ENCODE data around the gene KREMEN1. TPM values are rescaled to one million over a fixed set of nuclear protein-coding genes. Genes with fewer than 3 reads are reported as not detected.

The KREMEN1 gene
- total and polyA plus RNA-seq, 9 of the 15 experiments (the other 6 are each of a cell fraction or from before 2014, with no cell fraction given), result 0.69 to 11.5 (median 4.3) TPM

DNA sequence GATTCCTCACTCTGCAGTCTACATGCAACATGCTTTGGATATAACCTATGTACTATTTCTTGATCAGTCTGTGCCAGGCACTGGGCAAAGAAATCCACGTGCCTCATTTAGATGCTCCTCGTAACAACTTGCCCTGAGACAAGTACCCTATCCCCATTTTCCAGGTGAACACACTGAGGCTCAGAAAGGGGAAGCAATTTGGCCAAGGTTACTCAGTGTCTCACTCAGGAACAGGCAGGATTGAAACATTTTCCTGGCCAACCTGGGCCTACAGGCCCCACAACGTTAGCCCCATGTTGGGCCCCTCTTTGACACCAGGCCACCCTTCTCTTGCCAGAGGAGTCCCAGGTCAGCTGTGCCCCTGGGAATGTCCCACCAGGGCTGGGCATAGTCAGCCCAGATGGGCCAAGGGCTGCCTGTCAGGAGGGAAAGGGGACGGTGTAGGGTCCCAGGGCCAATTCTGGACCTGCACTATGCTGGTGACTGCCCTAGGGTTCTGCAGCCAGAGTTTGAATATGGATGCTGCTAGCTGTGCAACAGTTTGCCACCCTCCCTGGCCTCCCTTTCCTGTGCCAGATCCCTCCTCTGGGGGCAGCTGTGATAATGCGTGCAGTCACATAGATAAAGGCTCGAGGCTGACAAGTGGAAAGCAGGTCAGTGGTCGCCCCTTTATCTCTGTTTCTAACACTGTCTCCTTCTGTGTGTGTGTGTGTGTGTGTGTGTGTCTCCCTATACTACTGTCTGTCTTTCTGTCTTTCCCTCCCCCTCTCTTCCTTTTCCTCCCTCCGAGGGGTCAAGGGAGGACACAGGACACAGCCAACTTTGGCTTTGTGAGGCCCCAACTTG is 122.5 kb downstream of the KREMEN1 start:
- intact Hi-C loops (cut with micrococcal nuclease) (no loop called here), in situ Hi-C loops (cut with MboI) (no loop called here)
- ATAC-seq (peak; percentile 80), DNase-seq (ENCODE audit: extremely low read depth in 1 of 4, low spot score in 3 of 4) (peak; percentile 41 to 85 (median 60)), FAIRE-seq (peak; percentile 95)
- no peak overlapping the region for H3K4me3 ChIP-seq
- no peaks in the 10 kb centered on the region for H3K27me3 ChIP-seq (ENCODE audit: control insufficient read depth in 2 of 2, insufficient read depth in 2 of 2, low read length in 2 of 2)
- no peaks in the 10 kb centered on the region for H3K9me1 ChIP-seq (ENCODE audit: control insufficient read depth, insufficient read depth, low read length)
- peak overlapping the region; percentile 56 for H2AFZ ChIP-seq (ENCODE audit: low read depth, low read length)
- no peaks in the 10 kb centered on the region for H3K36me3 ChIP-seq (ENCODE audit: control insufficient read depth, insufficient read depth, low read length)
- ChIA-PET POLR2A (interaction anchor here (0.7 to 1.2 kb wide), 3 partner anchors 10 to 12 kb away, joined by 3 to 13 read pairs (median 5); partner anchors contain the start of gene EMID1), CTCF (ENCODE audit: low intra/inter-chr PET ratio) (no interaction called here)
- H3K4me1 ChIP-seq (replicated peaks in 1 of 2; ENCODE audit: control insufficient read depth in 2 of 2, insufficient read depth in 2 of 2, low read length in 2 of 2), result peaks cover 22 to 23% of the 10 kb centered on the region in 2 experiments
- peak overlapping the region; percentile 68 to 86 for H3K9ac ChIP-seq (ENCODE audit: insufficient read depth in 1 of 2, low read depth in 2 of 2, low read length in 2 of 2)
- BruUV-seq (replicated peaks), result no TSS peak
- WGBS (ENCODE audit: insufficient coverage, low coverage, missing lambda C conversion rate), result 33% methylated on average over 6 of the region's 8 CpGs
- no peaks in the 10 kb centered on the region for H4K20me1 ChIP-seq (replicated peaks; ENCODE audit: control insufficient read depth, insufficient read depth, low read length)
- peaks cover 2% of the 10 kb centered on the region for H3K9me3 ChIP-seq (replicated peaks; ENCODE audit: control insufficient read depth, insufficient read depth, low read depth, low read length)
- peak overlapping the region; percentile 79 for H3K27ac ChIP-seq (ENCODE audit: extremely low read depth, low read depth, low read length)
- peak overlapping the region; percentile 60 for H3K4me2 ChIP-seq (ENCODE audit: insufficient read depth, low read length)
- H3K79me2 ChIP-seq (ENCODE audit: control insufficient read depth, insufficient read depth, low read length), result no peaks in the 10 kb centered on the region; the same call in 2 of the 3 replicates
- TF ChIP-seq ZFP1 (CRISPR knock-in tag; IDR thresholded peaks at IDR 0.05) (no peak; the same call in 1 of the 2 replicates), STAG1 (CRISPR knock-in tag; IDR thresholded peaks at IDR 0.05; ENCODE audit: borderline replicate concordance) (no peak), NCOA6 (IDR thresholded peaks at IDR 0.05) (0 out of 2 replicates have a peak, but pooled peaks have one; percentile 43), TEAD2 (tag; IDR thresholded peaks at IDR 0.05) (no peak), HLTF (IDR thresholded peaks at IDR 0.05) (peak; percentile 78; the same call in 1 of the 2 replicates), MTA3 (IDR thresholded peaks at IDR 0.05; ENCODE audit: borderline replicate concordance) (peak; percentile 85), NFATC3 (IDR thresholded peaks at IDR 0.05) (0 out of 2 replicates have a peak, but pooled peaks have one; percentile 54), CTBP1 (IDR thresholded peaks at IDR 0.05; ENCODE audit: borderline replicate concordance) (peak; percentile 63; the same call in 1 of the 2 replicates), RAD21 (CRISPR knock-in tag; conservative IDR thresholded peaks at IDR 0.05 in 1 of 2, IDR thresholded peaks at IDR 0.05 in 1 of 2) (peak in 1 of 2 experiments; percentile 25; a peak in 1 of 4 replicates), TAL1 (IDR thresholded peaks at IDR 0.05) (peak; percentile 84), RBBP5 (IDR thresholded peaks at IDR 0.05; ENCODE audit: borderline replicate concordance, insufficient read depth, low read length, poor library complexity, severe bottlenecking) (no peak), ZNF384 (IDR thresholded peaks at IDR 0.05; ENCODE audit: low read depth, low read length) (no peak)
- TF ChIP-seq, protein P1, sequence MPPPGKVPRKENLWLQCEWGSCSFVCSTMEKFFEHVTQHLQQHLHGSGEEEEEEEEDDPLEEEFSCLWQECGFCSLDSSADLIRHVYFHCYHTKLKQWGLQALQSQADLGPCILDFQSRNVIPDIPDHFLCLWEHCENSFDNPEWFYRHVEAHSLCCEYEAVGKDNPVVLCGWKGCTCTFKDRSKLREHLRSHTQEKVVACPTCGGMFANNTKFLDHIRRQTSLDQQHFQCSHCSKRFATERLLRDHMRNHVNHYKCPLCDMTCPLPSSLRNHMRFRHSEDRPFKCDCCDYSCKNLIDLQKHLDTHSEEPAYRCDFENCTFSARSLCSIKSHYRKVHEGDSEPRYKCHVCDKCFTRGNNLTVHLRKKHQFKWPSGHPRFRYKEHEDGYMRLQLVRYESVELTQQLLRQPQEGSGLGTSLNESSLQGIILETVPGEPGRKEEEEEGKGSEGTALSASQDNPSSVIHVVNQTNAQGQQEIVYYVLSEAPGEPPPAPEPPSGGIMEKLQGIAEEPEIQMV (tag; conservative IDR thresholded peaks at IDR 0.05; ENCODE audit: low read depth), result peak; percentile 58; the same call in 1 of the 2 replicates
- TF ChIP-seq, protein P2, sequence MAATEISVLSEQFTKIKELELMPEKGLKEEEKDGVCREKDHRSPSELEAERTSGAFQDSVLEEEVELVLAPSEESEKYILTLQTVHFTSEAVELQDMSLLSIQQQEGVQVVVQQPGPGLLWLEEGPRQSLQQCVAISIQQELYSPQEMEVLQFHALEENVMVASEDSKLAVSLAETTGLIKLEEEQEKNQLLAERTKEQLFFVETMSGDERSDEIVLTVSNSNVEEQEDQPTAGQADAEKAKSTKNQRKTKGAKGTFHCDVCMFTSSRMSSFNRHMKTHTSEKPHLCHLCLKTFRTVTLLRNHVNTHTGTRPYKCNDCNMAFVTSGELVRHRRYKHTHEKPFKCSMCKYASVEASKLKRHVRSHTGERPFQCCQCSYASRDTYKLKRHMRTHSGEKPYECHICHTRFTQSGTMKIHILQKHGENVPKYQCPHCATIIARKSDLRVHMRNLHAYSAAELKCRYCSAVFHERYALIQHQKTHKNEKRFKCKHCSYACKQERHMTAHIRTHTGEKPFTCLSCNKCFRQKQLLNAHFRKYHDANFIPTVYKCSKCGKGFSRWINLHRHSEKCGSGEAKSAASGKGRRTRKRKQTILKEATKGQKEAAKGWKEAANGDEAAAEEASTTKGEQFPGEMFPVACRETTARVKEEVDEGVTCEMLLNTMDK (IDR thresholded peaks at IDR 0.05; ENCODE audit: borderline replicate concordance, insufficient read depth, low read depth, low read length, poor library complexity, severe bottlenecking), result no peak
- TF ChIP-seq, protein P3, sequence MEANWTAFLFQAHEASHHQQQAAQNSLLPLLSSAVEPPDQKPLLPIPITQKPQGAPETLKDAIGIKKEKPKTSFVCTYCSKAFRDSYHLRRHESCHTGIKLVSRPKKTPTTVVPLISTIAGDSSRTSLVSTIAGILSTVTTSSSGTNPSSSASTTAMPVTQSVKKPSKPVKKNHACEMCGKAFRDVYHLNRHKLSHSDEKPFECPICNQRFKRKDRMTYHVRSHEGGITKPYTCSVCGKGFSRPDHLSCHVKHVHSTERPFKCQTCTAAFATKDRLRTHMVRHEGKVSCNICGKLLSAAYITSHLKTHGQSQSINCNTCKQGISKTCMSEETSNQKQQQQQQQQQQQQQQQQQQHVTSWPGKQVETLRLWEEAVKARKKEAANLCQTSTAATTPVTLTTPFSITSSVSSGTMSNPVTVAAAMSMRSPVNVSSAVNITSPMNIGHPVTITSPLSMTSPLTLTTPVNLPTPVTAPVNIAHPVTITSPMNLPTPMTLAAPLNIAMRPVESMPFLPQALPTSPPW (CRISPR knock-in tag; IDR thresholded peaks at IDR 0.05), result peak; percentile 72
